SK-N-SH (cell line): ENCODE data around the gene GPRC6A.

Source experiments
- CTCF ChIP-seq: fragments of 200-600 bp; sonication (generic); IDR thresholded peaks from 2 replicates; pipeline ENCODE4 v1.6.1; 2017; ENCODE audit warnings: antibody characterized with exemption, mild to moderate bottlenecking, moderate library complexity
- ELF1 ChIP-seq: IDR thresholded peaks from 2 replicates; pipeline ENCODE4 v1.4.0; 2012
- EP300 ChIP-seq, 2 experiments: IDR thresholded peaks; 2 replicates each; pipeline versions ENCODE4 v1.4.0 to v1.6.1; 2012; ENCODE audit warnings: borderline replicate concordance in 1 of 2, low read depth in 1 of 2, low read length in 1 of 2
- FOSL2 ChIP-seq: IDR thresholded peaks from 2 replicates; pipeline ENCODE4 v1.4.0; 2012; ENCODE audit warnings: low read depth, mild to moderate bottlenecking, moderate library complexity, borderline replicate concordance
- GABPA ChIP-seq: IDR thresholded peaks from 2 replicates; pipeline ENCODE4 v1.4.0; 2012; ENCODE audit warnings: low read depth, mild to moderate bottlenecking
- GATA2 ChIP-seq: sonication (generic); formaldehyde crosslinking; IDR thresholded peaks from 2 replicates; pipeline ENCODE4 v1.5.0; 2020; ENCODE audit warnings: mild to moderate bottlenecking, missing genetic modification reagents
- JUND ChIP-seq: IDR thresholded peaks from 2 replicates; pipeline ENCODE4 v1.4.0; 2012
- NRF1 ChIP-seq: IDR thresholded peaks from 2 replicates; pipeline ENCODE4 v1.6.1; 2012; ENCODE audit warnings: low read depth, mild to moderate bottlenecking, low read length
- POLR2AphosphoS5 ChIP-seq: IDR thresholded peaks from 2 replicates; pipeline ENCODE4 v1.6.1; 2012; ENCODE audit warnings: low read depth, low read length
- RAD21 ChIP-seq: IDR thresholded peaks from 2 replicates; pipeline ENCODE4 v1.6.1; 2012; ENCODE audit warnings: mild to moderate bottlenecking, low read length
- REST ChIP-seq: IDR thresholded peaks from 2 replicates; pipeline ENCODE4 v1.6.1; 2012; ENCODE audit warnings: mild to moderate bottlenecking, low read depth, low read length, moderate library complexity
- RFX5 ChIP-seq: IDR thresholded peaks from 2 replicates; pipeline ENCODE4 v1.6.1; 2012; ENCODE audit warnings: mild to moderate bottlenecking, improper control_type of control experiment, low read length
- TAF1 ChIP-seq: IDR thresholded peaks from 2 replicates; pipeline ENCODE4 v1.6.1; 2012; ENCODE audit warnings: low read depth, mild to moderate bottlenecking, low read length, moderate library complexity, borderline replicate concordance
- USF2 ChIP-seq: fragments of 150-350 bp; IDR thresholded peaks from 2 replicates; pipeline ENCODE4 v1.6.1; 2017; ENCODE audit warnings: antibody characterized with exemption, low read length, low read depth, borderline replicate concordance

GRCh38 chr6:116793224-116793623 lies 35.7 kb downstream of the GPRC6A start:
- no peak for TF ChIP-seq RAD21
- TF ChIP-seq CTCF, result no peak
- no peak for TF ChIP-seq JUND
- no peak for TF ChIP-seq RFX5
- TF ChIP-seq FOSL2, result no peak
- TF ChIP-seq REST, result no peak
- TF ChIP-seq TAF1, result no peak
- TF ChIP-seq EP300 (IDR thresholded peaks at IDR 0.05; ENCODE audit: borderline replicate concordance in 1 of 2, low read depth in 1 of 2, low read length in 1 of 2), result no peak
- TF ChIP-seq NRF1, result no peak
- no peak for TF ChIP-seq GABPA
- no peak for TF ChIP-seq POLR2AphosphoS5
- TF ChIP-seq ELF1, result no peak
- no peak for TF ChIP-seq USF2
- TF ChIP-seq GATA2, result no peak
